GM23248 (cell line): ENCODE data around the gene CTR9.

Source experiments
- EZH2 ChIP-seq: fragments of 200-600 bp; sonication (generic); IDR thresholded peaks from 2 replicates; pipeline ENCODE4 v1.6.1; 2018; ENCODE audit warnings: antibody characterized with exemption, mild to moderate bottlenecking; ENCODE audit not compliant: insufficient read depth, poor library complexity, severe bottlenecking
- EZH2phosphoT487 ChIP-seq: fragments of 200-600 bp; sonication (generic); IDR thresholded peaks from 2 replicates; pipeline ENCODE4 v1.6.1; 2018; ENCODE audit warnings: antibody characterized with exemption, moderate library complexity, mild to moderate bottlenecking, low read depth; ENCODE audit not compliant: insufficient read depth

DNA sequence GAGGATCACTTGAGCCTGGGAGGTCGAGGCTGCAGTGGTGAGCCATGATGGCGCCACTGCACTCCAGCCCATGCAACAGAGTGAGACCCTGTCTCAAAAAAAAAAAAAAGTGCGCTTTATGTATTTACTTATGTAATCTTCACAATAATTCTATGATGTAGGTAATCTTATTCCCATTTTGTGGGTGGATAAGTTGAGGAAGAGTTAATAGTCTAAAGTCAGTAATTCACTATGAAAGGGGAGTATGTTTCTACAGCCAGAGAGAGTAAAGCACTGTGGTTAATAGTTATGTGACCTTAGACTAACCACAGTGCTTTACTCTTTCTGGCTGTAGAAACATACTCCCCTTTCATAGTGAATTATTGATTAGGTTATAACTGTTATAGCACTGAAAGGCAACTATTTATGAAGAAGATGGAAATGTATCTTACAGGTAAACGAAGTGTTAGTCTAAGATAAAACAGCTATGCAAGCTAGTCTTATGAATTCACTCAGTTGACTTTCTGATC is 11.9 kb downstream of the CTR9 start:
- no peak for TF ChIP-seq EZH2phosphoT487
- no peak for TF ChIP-seq EZH2
